ENCODE data around the gene ZNF197.
"Not testable (repeated sequence)": the region's sequence is repeated elsewhere in the genome, so short reads cannot be mapped to it uniquely, and the experiment has no call there.

The ZNF197 gene

GRCh38 chr3:44642337-44642736 lies 17.5 kb downstream of the ZNF197 start:
- TF ChIP-seq JUND (IDR thresholded peaks at IDR 0.05; ENCODE audit: low read depth) = no peak
- in situ Hi-C loops (cut with HindIII; ENCODE audit: low pct_unique_long_range_greater_than_20kb, low sequenced_read_pairs) = no loop called here
- DNase-seq (ENCODE audit: low read depth in 1 of 2, low spot score in 1 of 2) = no peak

GRCh38 chr3:44643024-44643423 lies 18.2 kb downstream of the ZNF197 start:
- in situ Hi-C loops (cut with HindIII; ENCODE audit: low pct_unique_long_range_greater_than_20kb, low sequenced_read_pairs) = no loop called here
- DNase-seq (ENCODE audit: low read depth in 1 of 2, low spot score in 1 of 2) = no peak
- no peak for TF ChIP-seq JUND (IDR thresholded peaks at IDR 0.05; ENCODE audit: low read depth)

- in situ Hi-C loops (cut with HindIII; ENCODE audit: low pct_unique_long_range_greater_than_20kb, low sequenced_read_pairs) = no loop called here
- no peak for TF ChIP-seq JUND (IDR thresholded peaks at IDR 0.05; ENCODE audit: low read depth)
- DNase-seq (ENCODE audit: low read depth in 1 of 2, low spot score in 1 of 2) = no peak
These were observed 22.9 kb downstream of the ZNF197 start for GRCh38 chr3:44647771-44648170.

GRCh38 chr3:44648564-44649229 lies 23.9 kb downstream of the ZNF197 start, which contains the start of gene ZNF35:
TSS of gene ZNF35 (plus strand) at chr3:44648732. CDS start at chr3:44651068, 2,336 bp downstream.
- TF ChIP-seq JUND (IDR thresholded peaks at IDR 0.05; ENCODE audit: low read depth) = no peak
- peak; percentile 88 to 96 for DNase-seq (ENCODE audit: low read depth in 1 of 2, low spot score in 1 of 2)
- in situ Hi-C loops (cut with HindIII; ENCODE audit: low pct_unique_long_range_greater_than_20kb, low sequenced_read_pairs) = no loop called here

DNA sequence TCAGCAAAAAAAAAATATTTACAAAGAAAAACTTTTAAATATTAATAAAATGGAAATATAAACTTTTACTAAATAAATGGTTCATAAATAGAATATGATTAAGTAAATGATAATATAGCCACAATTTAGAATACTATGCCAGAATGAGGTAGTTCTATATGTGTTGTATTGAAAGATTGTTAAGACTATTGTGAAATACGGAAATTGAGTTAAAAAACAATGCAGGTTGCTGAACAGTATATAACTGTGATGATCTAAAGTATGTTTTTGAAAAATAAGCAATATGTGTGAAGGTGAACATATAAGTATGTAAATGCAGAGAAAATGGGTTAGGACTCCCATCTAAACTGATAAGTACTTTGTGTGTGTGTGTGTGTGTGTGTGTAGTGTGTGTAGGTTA lies 24.9 kb downstream of the ZNF197 start:
- in situ Hi-C loops (cut with HindIII; ENCODE audit: low pct_unique_long_range_greater_than_20kb, low sequenced_read_pairs) = no loop called here

DNA sequence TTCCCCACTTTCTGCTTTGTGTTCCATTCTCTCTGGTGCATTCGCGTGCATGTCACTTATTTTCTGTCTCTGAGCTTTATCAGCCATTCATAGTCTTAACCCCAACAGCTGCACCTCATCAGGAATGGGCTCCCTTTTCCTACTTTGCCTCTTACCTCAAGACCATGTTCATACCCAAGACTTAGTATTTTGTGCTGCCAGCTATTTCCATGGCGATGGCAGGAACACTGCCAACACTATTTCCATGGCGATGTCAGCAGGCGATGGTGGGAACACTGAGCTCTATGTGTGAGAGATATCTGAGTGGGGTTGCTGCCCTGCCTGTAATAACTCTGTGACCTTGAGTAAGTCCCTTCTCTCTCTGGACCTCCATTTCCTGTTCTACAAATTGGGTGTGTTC lies 29.2 kb downstream of the ZNF197 start:
- no peak for TF ChIP-seq JUND (IDR thresholded peaks at IDR 0.05; ENCODE audit: low read depth)
- DNase-seq (ENCODE audit: low read depth in 1 of 2, low spot score in 1 of 2) = no peak
- in situ Hi-C loops (cut with HindIII; ENCODE audit: low pct_unique_long_range_greater_than_20kb, low sequenced_read_pairs) = no loop called here

More for the DNA sequence above, 24.9 kb downstream of the ZNF197 start:
- DNase-seq (ENCODE audit: low read depth in 1 of 2, low spot score in 1 of 2) = no peak
- TF ChIP-seq JUND (IDR thresholded peaks at IDR 0.05; ENCODE audit: low read depth) = no peak

- in situ Hi-C loops (cut with HindIII; ENCODE audit: low pct_unique_long_range_greater_than_20kb, low sequenced_read_pairs) = no loop called here
- no peak for TF ChIP-seq JUND (IDR thresholded peaks at IDR 0.05; ENCODE audit: low read depth)
- DNase-seq (ENCODE audit: low read depth in 1 of 2, low spot score in 1 of 2) = no peak
These were observed 34.2 kb downstream of the ZNF197 start for GRCh38 chr3:44659015-44659414.

DNA sequence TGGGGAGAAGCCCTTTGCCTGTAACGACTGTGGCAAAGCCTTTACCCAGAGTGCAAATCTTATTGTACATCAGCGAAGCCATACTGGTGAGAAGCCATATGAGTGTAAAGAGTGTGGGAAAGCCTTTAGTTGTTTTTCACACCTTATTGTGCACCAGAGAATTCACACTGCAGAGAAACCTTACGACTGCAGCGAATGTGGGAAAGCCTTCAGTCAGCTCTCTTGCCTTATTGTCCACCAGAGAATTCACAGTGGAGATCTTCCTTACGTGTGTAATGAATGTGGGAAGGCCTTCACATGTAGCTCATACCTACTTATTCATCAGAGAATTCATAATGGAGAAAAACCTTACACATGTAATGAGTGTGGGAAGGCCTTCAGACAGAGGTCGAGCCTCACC lies 34.6 kb downstream of the ZNF197 start:
- TF ChIP-seq JUND (IDR thresholded peaks at IDR 0.05; ENCODE audit: low read depth) = no peak
- DNase-seq (ENCODE audit: low read depth in 1 of 2, low spot score in 1 of 2) = no peak
- in situ Hi-C loops (cut with HindIII; ENCODE audit: low pct_unique_long_range_greater_than_20kb, low sequenced_read_pairs) = no loop called here

- no peak for TF ChIP-seq JUND (IDR thresholded peaks at IDR 0.05; ENCODE audit: low read depth)
- in situ Hi-C loops (cut with HindIII; ENCODE audit: low pct_unique_long_range_greater_than_20kb, low sequenced_read_pairs) = no loop called here
- DNase-seq (ENCODE audit: low read depth in 1 of 2, low spot score in 1 of 2) = peak in 1 of 2 experiments; percentile 30
These were observed 36.4 kb downstream of the ZNF197 start for GRCh38 chr3:44661189-44661588.

- in situ Hi-C loops (cut with HindIII; ENCODE audit: low pct_unique_long_range_greater_than_20kb, low sequenced_read_pairs) = no loop called here
- no peak for TF ChIP-seq JUND (IDR thresholded peaks at IDR 0.05; ENCODE audit: low read depth)
- no peak for DNase-seq (ENCODE audit: low read depth in 1 of 2, low spot score in 1 of 2)
These were observed 40.3 kb downstream of the ZNF197 start for GRCh38 chr3:44665173-44665572.

GRCh38 chr3:44666346-44666745 lies 41.5 kb downstream of the ZNF197 start:
- TF ChIP-seq JUND (IDR thresholded peaks at IDR 0.05; ENCODE audit: low read depth) = no peak
- in situ Hi-C loops (cut with HindIII; ENCODE audit: low pct_unique_long_range_greater_than_20kb, low sequenced_read_pairs) = no loop called here
- DNase-seq (ENCODE audit: low read depth in 1 of 2, low spot score in 1 of 2) = no peak

GRCh38 chr3:44669760-44670159 lies 44.9 kb downstream of the ZNF197 start:
- TF ChIP-seq JUND (IDR thresholded peaks at IDR 0.05; ENCODE audit: low read depth) = no peak
- in situ Hi-C loops (cut with HindIII; ENCODE audit: low pct_unique_long_range_greater_than_20kb, low sequenced_read_pairs) = no loop called here
- DNase-seq (ENCODE audit: low read depth in 1 of 2, low spot score in 1 of 2) = no peak

GRCh38 chr3:44673466-44673865 lies 48.6 kb downstream of the ZNF197 start:
- DNase-seq (ENCODE audit: low read depth in 1 of 2, low spot score in 1 of 2); in situ Hi-C loops (cut with HindIII; ENCODE audit: low pct_unique_long_range_greater_than_20kb, low sequenced_read_pairs): not testable (repeated sequence)

DNA sequence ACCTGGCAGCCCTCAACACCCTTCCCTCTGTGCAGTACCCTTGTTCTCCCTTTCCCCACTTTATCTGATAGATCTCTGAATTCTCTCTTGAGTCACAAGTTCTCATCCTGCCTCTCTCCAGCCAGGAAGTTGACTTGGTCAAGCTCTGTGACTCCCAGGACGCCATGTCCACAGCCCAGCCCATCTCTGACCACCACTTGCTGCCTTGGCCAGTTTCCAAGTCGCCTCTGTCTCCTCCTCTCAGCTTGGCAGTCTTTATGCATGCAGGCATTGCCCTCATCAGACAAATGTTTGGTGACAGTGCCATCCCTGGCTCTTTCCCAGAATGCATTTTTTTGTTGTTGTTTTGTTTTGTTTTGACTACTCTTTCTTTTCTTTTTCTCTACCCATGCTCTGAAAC lies 49.4 kb downstream of the ZNF197 start:
- no peak for TF ChIP-seq JUND (IDR thresholded peaks at IDR 0.05; ENCODE audit: low read depth)
- no peak for DNase-seq (ENCODE audit: low read depth in 1 of 2, low spot score in 1 of 2)
- in situ Hi-C loops (cut with HindIII; ENCODE audit: low pct_unique_long_range_greater_than_20kb, low sequenced_read_pairs) = no loop called here
